GM03348 (cell line): Measurements from ENCODE around the gene NR0B2.
"Not testable (repeated sequence)": the region's sequence is repeated elsewhere in the genome, so short reads cannot be mapped to it uniquely, and the experiment has no call there.

Experiments used
- DNase-seq: peaks from one replicate; pipeline ENCODE4 v3.0.0; 2012; ENCODE audit warnings: low spot score

NR0B2 gene, protein sequence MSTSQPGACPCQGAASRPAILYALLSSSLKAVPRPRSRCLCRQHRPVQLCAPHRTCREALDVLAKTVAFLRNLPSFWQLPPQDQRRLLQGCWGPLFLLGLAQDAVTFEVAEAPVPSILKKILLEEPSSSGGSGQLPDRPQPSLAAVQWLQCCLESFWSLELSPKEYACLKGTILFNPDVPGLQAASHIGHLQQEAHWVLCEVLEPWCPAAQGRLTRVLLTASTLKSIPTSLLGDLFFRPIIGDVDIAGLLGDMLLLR

DNA sequence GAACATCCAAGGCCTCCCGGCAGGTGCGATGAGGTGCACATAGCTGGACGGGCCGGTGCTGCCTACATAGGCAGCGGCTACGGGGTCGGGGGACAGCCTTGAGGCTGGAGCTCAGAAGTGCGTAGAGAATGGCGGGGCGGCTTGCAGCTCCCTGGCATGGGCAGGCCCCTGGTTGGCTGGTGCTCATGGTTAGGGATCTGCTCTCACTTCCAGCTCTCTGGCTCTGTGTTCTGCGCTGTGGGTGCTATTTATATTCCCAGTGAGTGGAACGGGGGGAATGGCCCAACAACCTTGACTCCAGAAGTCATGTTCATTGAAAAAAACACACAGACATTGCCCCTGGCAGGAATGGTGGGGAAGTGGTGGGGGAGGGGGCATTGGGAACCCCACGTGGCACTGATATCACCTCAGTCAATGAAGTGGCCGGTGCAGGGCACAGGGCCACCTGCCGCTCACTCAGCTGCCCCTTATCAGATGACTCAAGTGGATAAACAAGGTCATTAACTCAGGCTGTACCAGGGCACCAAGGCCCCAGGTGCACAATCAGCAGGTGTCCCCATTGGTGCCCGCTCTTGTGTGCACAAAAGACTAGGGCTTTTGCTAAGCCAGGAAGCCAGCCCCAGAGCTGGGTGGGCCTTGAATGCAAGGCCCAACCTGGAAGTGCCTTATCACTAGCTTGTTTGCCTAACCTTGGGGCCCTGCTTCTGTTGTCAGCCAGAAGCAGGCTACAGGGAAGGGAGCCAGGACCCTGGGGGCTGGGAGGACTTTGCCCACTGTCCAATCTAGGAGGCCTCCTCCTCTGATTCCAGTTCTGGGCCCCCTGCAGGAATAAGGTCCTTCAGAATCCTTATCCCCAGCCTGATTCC lies at the start of gene NR0B2:
NR0B2 (minus strand) TSS at position 222 of the 866 bp plus-strand sequence; CDS start at position 187, 35 bp downstream.
- DNase-seq, result no peak

DNA sequence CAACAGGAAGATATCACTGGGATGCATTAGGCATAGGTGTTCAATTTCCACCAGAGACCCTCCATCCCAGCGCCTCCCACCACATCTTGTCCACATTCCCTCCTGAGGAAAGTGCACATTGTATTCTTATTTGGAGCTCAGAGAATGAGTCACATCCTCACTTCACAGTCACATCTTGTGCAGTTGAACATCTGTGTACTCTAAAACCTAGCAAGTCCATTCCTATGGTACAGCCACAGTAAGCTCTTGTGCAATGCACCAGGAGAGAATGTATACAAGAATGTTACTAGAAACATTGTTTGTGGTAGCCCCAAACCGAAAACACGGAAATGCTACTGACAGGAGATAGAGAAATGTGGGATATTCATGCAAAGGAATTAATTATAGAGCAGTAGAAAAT lies 48.1 kb upstream of the NR0B2 start:
- DNase-seq, result peak; percentile 84

DNA sequence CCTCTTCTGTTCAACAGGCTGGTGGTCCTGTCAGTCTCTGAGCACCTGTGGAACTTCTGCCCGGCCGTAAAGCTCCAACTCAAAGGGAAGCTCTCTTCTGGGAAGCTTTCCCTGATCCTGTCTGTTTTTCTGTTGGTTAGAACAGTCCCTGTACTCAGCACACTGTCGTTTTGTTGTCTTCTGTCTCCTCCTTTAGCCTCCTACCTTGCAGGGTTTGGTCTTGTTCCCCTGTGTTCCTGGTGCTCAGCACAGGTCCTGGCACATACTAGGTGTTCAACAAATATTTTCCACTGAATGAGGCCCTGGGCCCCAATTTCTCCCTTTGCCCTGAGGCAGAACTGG lies 46.8 kb upstream of the NR0B2 start:
- no peak for DNase-seq

DNA sequence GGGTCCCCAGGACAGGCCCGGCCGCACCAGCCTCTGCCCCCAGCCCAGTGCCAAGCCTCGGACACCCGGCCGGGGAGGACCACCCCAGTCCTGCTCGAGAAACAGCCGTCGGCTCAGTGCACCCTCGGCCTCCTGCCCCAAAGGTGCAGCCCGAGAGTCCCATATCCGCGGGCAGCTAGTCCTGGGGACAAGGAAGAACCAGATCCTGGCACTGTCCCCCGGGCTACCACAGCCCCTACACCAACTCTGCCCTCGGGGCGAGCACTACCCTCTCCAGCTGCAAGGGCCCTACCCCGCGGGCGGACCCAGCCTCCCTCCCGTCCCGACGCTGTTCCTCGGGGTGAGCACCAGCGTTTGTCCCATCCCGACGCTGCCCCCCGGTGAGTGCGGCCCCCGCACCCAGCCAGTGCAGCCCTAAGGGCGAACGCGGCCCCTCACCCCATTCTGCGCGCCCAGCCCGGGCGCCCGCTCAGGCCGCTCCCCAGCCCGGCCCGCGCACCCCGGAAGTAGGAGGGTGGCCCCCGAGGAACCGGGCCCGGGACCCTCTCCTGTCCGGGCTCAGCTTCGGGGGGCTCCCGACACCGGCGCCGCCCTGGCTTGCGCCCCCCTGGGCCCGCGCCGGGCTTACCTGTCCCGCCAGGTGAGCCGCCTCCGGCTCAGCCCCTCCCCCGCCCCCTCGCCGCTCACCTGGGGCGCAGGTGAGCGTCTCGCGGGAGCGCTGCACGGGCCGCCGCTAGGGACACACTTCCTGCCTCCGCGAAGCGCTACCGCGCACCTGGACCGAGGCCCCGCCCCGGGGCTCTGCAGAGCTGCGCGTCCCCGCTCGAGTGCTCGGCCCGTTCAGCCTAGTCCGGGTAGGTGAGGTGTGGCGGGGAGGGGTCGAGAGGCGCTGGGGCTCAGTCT lies 46.2 kb upstream of the NR0B2 start, which contains the start of gene KDF1:
KDF1 (minus strand) TSS at position 747 of the 903 bp plus-strand sequence. CDS start 8,088 bp downstream, outside the sequence.
- no peak for DNase-seq

DNA sequence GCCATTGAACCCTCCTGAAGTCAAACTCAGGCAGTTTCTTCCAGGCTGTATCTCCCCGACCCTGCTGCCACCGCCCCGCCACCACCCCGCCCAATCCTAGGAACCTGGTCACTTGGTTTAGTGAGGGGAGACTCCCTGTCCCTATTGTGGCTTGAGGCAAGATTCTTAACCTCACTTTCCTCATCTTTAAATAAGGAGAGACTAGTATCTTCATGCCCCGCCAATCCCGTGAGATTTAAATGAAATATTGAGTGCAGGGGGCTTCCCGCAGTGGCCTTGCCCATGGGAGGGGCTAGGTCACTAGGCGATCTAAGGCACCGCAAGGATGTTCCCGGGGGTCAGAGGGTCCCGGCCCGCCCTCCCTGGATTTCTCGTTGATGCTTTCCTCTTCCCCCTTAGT lies 45.5 kb upstream of the NR0B2 start:
- no peak for DNase-seq

DNA sequence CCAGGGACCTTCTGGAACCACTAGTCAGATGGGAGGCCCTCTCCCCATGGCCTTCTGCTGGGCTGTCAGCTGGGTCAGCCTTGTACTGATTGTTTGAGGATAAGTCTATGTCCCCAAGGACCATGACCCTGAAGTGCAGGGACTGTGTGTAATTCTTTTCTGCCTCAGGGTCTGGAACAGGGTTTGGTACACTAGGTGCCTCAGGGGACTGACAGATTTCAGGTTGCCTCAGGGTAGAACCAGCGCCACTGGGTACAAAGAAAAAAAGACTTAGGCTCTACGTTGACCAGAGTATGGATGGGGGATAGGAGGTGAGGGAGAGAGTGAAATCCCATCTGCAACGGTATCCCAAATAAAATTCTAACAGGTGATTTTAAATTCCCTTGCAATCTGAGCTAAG lies 43.5 kb upstream of the NR0B2 start:
- no peak for DNase-seq

DNA sequence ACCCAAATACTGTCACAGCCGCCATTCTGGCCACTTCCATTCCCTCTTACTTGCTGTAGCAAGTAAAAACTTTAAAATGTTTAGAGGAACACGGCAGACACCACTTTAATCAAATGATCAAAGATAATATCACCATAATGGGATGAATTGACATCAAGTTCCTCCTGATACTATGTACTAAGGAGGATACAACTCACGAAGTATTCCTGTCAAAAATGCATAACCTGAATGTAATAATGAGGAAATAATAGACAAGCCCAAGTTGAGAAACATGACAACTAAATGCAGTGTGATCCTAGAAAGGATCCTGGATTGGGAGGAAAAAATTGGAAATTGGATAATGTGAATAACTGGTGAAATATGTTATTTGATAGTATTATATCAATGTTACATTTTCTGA lies 42.5 kb upstream of the NR0B2 start:
- no peak for DNase-seq

DNA sequence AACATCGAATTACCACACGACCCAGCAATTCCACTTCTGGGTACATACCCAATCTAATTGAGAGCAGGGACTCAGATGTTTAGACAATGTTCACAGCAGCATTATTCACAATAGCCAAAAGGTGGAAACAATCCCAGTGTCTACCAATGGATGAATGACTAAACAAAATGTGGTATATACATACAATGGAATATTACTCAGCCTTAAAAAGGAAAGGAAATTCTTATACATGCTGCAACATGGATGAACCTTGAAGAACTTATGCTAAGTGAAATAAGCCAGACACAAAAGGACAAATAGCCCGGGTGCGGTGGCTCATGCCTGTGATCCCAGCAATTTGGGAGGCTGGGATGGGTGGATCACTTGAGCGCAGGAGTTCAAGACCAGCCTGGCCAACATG lies 39.6 kb upstream of the NR0B2 start:
- no peak for DNase-seq

DNA sequence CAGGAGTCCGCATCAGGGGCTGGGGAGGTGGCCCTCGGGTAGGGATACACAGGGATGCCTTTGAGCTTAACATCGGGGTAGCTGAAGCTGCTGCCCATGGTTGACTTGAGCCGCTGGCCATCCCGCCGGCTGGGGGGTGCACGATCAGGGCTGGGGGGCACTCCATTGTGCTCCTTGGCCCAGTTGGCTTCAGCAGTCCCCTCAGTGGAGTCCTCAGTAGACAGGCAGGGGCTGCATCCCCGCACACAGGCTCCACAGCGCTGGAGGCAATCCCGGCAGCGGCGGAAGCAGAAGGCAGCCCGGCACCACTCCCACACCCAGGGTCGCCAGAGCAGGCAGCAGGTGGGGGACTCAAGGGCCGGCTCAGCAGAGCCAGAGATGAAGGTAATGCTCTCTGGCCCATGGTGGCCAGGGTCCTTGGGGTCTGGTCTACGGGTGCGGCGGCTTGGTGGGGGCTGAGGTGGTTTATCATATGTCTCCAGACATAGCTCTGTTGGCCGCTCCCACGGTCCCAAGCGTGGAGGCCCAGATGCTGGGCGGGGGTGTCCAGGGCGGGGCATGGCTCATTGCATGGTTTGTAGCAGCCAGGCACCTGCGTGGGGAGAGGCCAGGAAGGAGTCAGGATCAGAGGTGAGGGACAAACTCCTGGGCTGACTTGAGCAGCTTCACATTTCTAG lies 38.2 kb upstream of the NR0B2 start:
- no peak for DNase-seq

DNA sequence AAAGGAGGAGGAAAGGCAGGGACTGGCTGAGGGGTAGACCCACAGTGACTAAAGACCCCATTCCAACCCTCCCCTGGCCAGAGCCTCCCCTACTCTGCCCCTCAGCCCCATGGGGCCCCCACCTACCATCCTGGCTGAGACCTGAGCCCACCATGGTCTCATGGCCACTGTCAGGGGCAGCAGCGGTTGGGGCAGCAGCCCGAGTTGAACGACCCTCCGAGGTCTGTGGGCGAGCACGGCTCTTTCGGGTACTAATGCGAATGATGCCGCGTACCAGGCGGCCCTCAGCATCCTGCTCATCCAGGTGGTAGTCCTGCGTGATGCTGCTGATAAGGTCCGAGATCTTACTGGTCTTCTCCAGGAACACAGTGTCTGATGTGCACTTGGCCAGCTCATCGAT lies 37.4 kb upstream of the NR0B2 start:
- no peak for DNase-seq

DNA sequence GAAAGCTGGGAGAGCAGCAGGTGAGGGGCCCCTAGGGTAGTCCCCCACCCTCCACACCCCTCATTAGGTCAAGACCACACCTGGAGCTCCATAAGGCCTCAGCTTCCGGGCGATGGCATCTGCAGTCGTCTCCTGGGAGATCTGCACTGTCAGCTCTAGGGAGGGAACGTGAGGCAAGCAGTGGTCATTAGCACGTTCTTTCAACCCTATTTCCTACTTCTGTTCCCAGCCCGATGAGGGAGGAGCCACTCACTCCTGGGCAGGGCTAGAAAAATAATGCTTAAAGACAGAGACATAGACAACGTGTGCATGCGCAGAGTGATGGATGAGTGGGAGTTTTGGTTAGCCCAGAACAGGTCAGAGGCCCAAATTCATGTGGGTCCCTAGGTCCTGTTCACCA lies 36.8 kb upstream of the NR0B2 start:
- no peak for DNase-seq

DNA sequence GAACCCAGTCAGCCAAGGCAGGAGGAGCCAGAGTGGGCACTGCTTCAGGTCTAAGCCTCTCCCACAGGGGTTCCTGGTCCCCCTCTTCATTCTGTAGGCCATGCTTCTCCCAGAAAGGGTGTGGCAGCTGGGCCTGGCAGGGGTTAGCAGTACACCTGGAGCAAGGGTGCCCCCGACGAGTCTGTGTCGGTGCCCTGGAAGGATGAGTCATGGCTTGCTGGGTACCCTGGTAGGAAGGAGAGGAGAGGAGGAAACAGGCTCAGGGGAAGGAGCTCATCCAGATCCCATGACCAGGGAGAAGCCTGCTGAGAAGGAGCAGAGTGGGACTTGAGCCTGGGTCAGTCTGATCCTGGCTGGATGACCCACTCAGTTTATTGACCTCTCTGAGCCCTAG lies 36.1 kb upstream of the NR0B2 start:
- no peak for DNase-seq

DNA sequence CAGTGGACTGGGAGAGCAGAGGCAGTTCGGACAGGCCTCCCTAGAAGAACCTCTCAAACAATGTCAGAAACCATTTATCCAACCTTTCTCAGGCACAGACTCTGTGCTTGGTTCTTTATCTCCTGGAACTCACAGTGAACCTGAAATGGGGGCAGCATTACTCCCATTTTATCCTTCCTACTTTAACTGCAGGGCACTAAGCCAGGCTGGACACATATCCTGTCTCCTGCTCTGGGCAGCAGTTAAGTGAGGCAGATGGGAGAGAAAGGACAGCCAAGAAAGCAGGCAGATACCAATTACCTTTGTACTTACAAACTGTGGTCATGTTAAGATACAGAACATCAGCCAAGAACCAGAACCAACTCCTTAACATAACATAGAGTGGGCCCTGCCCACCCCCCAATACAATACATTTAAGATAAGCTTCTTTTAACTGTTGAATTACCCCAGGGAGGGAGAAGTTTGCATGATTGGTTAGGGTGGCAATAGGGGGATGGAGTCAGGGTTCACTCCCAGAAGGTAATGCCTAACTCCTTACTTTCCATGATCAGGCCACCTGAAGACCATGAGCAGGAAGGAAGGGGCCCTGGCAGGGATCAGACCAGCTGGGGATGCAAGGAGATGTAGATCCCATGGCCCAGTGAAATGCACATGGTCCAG lies 35.6 kb upstream of the NR0B2 start:
- DNase-seq, result no peak

DNA sequence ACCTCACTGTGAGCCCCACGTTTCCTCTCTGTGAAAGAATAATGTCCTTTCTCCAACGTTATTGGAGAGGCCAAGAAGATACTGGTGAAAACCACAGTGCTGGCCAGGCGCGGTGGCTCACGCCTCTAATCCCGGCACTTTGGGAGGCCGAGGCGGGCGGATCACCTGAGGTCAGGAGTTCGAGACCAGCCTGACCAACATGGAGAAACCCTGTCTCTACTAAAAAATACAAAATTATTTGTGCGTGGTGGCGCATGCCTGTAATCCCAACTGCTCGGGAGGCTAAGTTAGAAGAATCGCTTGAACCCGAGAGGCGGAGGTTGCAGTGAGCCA lies 34.9 kb upstream of the NR0B2 start:
- not testable (repeated sequence) for DNase-seq

DNA sequence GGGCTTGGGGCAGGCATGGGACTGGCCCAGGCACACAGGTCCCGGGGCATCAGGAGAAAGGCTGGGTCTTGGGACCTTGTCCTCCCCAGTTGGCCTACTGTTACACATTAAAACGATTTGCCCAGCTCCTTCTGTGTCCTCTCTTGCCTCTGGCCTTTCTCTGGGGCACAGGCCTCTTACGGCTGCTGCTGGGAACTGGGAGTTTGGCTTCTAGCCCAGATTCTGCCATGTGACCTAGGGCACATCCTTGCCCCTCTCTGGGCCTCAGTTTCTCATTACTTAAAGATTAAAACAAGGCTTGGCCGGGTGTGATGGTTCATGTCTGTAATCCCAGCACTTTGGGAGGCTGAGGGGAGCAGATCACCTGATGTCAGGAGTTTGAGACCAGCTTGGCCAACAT lies 32.5 kb upstream of the NR0B2 start:
- DNase-seq, result no peak

DNA sequence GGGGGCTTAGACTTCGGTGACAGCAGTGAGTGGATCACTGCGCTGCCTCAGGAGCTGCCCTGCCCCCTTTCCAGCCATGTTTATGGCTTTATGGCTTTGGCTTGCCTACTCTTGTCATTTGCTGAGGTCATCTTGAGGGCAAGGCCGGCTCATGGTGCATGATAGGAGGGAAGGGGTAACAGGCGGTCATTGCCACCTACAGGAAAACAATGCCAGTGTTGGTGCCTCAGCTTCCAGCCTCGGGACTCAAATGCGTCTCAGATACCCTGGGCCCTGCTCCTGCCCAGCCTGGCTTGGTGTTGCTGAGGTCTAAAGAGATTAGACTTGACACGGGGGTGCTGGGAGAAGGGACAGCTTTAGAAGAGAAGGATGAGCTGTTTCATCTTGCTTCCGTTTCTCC lies 32.0 kb upstream of the NR0B2 start:
- no peak for DNase-seq

DNA sequence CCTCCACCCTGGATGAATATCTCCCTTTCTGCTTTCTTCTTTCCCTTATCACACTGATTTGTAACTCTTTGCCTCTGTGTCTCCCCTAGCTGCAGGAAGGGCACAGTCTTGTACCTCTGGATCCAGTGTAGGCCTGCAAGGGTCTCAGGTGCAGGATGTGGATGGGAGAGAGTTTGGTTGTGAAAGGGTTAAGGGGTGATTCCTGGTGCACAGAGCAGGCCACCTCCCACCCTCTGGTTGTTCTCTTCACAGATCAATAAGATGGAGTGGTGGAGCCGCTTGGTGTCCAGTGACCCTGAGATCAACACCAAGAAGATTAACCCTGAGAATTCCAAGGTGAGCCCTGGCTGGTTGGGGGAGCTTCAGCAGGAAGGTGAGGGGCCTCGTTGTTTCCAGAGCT lies 31.4 kb upstream of the NR0B2 start:
- DNase-seq, result no peak

DNA sequence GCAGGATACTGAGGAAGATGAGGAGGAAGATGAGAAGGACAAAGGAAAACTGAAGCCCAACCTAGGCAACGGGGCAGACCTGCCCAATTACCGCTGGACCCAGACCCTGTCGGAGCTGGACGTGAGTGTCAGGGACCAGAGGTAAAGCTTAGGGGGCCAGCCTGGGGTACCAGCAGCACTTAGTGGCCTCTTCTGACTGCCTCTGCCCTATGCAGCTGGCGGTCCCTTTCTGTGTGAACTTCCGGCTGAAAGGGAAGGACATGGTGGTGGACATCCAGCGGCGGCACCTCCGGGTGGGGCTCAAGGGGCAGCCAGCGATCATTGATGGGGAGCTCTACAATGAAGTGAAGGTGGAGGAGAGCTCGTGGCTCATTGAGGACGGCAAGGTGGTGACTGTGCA lies 28.9 kb upstream of the NR0B2 start:
- no peak for DNase-seq

DNA sequence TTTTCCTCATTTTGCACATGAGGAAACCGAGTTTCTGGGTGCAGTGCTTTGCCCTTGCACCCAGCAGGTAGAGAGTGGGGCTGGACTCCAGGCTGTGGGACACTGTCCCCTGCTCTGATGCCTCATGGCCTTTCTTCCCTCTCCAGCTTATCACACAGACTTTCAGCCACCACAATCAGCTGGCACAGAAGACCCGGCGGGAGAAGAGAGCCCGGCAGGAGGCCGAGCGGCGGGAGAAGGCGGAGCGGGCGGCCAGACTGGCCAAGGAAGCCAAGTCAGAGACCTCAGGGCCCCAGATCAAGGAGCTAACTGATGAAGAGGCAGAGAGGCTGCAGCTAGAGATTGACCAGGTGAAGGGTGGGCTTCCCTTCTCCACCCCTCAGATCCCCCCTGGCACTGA lies 27.5 kb upstream of the NR0B2 start:
- DNase-seq, result no peak

DNA sequence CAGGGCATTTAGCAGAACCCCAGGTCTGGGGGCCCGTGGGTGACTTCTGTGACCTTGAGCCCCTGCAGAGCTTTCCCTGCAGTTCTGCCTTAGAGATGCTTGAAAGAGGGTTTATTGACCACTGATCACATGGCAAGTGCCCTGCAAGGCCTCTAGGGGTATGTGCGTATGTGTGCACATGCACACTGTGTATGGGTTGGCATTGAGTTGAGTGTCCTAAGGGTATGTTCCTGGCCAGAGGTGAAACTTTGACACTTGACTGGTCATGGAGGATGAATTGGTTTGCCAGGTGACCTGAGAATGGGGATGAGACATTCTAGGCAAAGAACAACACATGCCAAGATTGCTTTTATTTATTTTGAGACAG lies 24.9 kb upstream of the NR0B2 start:
- no peak for DNase-seq

DNA sequence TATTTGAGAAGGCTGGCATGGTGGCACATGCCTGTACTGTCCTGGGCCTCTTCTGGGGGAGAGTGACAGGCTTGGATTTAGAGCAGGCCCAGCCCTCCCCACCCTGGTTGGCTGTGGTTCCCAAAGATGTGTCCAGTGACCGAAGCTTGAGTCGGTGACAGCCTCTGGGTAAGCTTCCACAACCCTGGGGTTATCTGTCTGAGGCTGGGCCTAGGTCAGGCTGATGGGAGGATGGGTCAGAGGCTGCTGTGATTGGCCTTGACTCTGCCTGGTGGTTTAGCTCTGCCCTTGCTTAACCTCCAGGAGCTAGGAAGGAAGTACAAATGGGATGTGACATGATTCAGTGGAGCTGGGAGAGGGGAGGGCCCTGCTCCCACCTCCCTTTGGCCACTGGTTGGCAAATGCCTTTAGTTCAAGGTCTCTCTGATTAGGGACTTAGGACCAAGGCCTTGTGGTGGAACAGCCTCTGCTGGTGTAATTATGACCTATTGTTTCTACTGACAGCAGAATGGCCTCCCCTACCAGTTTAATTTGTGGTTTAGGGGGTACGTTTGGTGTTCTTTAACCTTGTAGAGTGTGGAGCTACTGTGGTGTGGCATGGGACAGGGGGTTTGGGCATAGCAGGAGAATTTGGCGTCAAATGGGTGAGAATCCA lies 24.4 kb upstream of the NR0B2 start:
- DNase-seq, result no peak
